Astrocyte of the spinal cord (primary cell): Measurements from ENCODE around the gene DDX5.

Experiments used
- DNase-seq: peaks from one replicate; pipeline ENCODE4 v3.0.0; 2011; ENCODE audit warnings: low read depth, low spot score
- H3K4me3 ChIP-seq: 2 replicates; pipeline ENCODE4 v1.5.1; 2011; ENCODE audit warnings: low read depth, mild to moderate bottlenecking, low read length, moderate library complexity
- in situ Hi-C: cut with HindIII; loops from 2 replicates; pipeline ENCODE4 v1.10.0; 2017; ENCODE audit warnings: low sequenced_read_pairs
- TF ChIP-seq, protein P1 (sequence below): IDR thresholded peaks from 2 replicates; pipeline ENCODE4 v1.5.1; 2012; ENCODE audit warnings: low read depth, mild to moderate bottlenecking, low read length, inconsistent platforms

DDX5 gene

DNA sequence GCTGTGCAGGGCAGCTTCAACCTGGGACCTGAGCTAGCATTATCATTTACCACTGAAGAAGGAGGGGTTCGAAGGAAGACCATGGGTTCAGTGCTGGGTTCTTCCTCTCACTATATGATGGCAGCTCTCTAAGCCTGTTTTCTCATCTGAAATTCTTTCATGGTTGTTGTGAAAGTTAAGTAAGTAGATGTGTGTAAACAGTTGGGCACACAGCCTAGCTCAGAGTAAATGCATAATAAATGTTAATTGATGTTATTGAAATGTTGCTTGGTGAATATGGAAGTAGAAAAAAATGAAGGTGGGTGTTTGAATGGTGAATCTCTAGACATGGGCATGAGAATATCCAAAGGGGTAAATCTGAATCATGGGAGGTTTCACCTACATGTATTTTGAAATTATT lies 9.7 kb upstream of the DDX5 start:
- DNase-seq: no peak
- in situ Hi-C loops: no loop called here
- H3K4me3 ChIP-seq: no peak overlapping the region
- TF ChIP-seq, protein P1, sequence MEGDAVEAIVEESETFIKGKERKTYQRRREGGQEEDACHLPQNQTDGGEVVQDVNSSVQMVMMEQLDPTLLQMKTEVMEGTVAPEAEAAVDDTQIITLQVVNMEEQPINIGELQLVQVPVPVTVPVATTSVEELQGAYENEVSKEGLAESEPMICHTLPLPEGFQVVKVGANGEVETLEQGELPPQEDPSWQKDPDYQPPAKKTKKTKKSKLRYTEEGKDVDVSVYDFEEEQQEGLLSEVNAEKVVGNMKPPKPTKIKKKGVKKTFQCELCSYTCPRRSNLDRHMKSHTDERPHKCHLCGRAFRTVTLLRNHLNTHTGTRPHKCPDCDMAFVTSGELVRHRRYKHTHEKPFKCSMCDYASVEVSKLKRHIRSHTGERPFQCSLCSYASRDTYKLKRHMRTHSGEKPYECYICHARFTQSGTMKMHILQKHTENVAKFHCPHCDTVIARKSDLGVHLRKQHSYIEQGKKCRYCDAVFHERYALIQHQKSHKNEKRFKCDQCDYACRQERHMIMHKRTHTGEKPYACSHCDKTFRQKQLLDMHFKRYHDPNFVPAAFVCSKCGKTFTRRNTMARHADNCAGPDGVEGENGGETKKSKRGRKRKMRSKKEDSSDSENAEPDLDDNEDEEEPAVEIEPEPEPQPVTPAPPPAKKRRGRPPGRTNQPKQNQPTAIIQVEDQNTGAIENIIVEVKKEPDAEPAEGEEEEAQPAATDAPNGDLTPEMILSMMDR: no peak

DNA sequence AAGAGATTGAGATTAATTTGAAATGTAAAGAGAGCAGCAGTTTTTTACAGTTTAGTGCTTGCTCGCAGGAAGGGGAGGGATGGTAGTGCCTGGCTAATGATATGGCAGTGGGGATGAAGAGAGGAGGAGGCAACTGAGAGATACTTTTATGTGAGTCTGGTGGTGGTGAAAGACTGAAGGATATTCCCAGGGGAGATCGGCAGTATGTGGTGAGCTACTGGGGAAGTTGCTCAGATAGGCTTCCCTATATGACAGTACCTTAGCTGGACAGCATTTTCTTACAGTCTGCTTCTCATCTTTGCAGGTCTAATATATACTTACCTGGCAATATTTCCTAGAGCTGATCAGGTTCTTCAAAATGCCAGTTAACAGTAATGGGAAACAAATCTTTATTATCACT lies 9.3 kb upstream of the DDX5 start:
- in situ Hi-C loops: no loop called here
- H3K4me3 ChIP-seq: no peak overlapping the region
- TF ChIP-seq, protein P1: no peak
- DNase-seq: no peak

DNA sequence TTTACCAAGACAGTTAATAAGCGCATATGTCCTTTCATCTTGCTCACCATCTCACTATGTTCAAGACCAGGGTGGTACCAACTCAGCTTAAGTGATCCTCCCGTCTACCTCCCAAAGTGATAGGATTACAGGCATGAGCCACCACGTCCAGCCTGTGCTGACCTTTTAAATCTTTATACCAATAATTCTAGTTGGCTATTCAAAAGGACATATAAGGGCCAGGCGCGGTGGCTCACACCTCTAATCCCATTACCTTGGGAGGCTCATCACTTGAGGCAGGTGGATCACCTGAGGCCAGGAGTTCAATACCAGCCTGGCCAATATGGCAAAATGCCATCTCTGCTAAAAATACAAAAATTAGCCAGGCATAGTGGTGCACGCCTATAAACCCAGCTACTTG lies 3.1 kb upstream of the DDX5 start:
- TF ChIP-seq, protein P1: no peak
- H3K4me3 ChIP-seq: no peak overlapping the region
- DNase-seq: no peak
- in situ Hi-C loops: no loop called here

DNA sequence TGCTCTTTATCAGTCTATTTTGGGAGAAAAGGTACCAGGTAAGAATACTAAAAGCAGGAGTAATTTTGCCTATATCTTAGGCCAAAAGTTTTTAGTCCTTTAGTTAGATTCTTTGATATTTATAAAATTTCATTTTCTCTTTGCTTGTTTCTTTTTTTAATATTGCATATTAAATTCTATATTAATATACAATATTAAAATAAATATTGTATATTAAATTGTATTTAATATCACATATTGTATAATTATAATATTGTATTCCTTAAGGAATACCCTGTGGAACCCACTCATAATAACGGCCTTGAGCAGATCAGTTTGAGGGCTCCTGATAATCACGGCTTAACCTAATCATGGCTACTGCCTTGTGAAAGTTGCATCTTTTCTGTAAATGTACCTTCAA lies 2.6 kb upstream of the DDX5 start:
- TF ChIP-seq, protein P1: no peak
- no peak for DNase-seq
- in situ Hi-C loops: no loop called here
- no peak overlapping the region for H3K4me3 ChIP-seq

DNA sequence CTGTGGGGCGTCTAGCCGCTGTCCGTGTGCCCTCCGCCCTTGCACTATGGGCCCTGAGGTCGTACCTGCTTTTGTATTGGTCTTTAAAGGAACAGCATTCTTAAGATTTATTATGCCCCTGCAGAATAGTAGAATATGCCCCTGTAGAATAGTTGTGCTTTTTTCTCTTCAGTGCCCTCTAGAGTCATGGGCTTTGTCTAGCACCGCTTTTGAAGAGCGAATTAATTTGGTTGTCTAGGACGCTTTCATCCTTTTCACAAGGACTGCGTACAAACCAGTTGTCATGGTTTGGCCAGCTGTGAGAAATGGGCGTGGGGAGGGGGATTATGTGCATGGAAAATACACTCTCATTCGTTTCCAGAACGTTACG lies 1.3 kb upstream of the DDX5 start:
- TF ChIP-seq, protein P1: peak; percentile 51
- in situ Hi-C loops: no loop called here
- DNase-seq: peak; percentile 77
- H3K4me3 ChIP-seq: peak overlapping the region; percentile 98

DNA sequence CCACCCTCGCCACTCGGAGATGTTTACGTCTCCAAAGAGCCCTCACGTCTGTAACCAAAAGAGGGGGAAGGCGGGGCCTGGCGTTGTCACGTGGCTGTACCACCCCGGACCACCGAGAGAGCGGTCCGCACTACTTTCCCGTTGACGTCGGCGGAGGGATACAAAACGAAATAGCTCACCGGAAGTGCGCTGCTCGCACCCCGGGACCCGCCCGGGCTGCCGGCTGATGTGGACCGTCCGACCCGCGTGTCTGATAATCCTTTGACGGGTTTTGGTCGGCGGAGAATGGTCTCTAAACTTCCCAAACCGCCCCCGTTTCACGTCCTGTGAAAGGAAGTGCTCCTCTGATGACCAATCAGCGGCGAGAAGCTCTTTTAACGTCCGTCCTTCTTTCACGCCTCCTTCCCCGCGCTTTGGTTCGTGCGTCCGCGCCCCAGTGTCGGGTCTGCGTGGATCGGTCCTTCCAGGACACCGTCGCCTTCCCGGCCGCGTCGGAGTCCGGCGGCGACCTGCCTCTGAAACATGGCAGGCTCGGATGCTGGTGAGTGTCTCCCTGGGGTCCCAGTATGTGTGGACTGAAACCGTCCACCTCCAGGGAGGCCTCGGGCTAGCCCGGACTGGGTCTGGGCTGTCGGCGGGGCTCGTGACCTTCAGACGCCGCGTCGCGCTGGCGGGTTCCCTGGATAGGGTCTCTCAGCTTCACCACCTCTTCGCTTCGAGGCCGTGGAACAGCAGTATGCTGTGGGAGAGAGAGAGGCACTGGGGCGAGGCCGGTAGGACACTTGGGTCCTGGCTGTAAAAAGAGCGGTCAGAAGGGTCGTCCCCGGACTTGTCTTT lies 705 bp upstream of the DDX5 start, which contains the start of gene CEP95:
TSS of gene CEP95 (plus strand) at position 402 of the 837 bp plus-strand sequence. CDS start at position 523, 121 bp downstream.
- TF ChIP-seq, protein P1: no peak
- peak within 1 kb of the TSS; percentile 98 for H3K4me3 ChIP-seq
- in situ Hi-C loops: no loop called here
- DNase-seq: peak; percentile 99
